HG02943 (cell line): ENCODE results near the gene SMTN.

Experiments used
- ATAC-seq: cut with Tn5 transposase; IDR thresholded peaks from one replicate; pipeline ENCODE4 v1.9.1; 2021; ENCODE audit warnings: mild to moderate bottlenecking, low read depth, moderate library complexity; ENCODE audit not compliant: unreplicated experiment

The SMTN gene

DNA sequence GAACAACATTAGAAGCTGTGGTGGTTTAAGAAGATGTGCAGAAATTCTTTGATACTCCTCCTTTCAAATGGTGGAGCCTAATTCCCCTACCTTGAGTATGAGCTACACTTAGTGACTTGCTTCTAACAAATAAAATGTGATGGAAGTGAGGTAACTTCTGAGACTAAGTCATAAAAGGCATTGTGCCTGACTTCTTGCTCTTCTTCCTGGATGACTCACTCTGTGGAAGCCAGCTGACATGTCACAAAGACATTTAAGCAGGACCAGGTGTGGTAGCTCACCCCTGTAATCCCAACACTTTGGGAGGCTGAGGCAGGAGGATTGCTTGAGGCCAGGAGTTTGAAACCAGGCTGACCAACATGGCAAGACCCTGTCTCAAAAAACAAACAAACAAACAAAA lies 63.1 kb downstream of the SMTN start:
- ATAC-seq = no peak

DNA sequence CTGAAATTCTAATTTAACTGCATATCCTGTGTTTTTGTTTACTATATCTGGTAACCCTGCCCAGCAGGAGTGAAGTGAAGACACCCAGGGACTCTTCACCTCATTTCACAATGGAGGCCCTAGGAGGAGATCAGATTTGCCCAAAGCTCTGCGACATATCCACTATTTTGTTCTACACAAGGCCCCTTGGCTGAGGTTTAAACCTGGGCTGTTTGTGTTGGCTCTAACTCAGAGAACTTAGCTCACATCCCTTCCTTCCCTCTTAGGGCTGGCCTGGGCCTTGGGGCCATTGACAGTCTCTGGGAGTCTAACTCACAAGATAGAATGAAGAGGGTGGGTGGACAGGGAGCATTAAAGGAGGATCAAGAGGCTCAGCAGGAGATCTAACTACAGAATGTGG lies 67.4 kb downstream of the SMTN start:
- ATAC-seq = no peak

DNA sequence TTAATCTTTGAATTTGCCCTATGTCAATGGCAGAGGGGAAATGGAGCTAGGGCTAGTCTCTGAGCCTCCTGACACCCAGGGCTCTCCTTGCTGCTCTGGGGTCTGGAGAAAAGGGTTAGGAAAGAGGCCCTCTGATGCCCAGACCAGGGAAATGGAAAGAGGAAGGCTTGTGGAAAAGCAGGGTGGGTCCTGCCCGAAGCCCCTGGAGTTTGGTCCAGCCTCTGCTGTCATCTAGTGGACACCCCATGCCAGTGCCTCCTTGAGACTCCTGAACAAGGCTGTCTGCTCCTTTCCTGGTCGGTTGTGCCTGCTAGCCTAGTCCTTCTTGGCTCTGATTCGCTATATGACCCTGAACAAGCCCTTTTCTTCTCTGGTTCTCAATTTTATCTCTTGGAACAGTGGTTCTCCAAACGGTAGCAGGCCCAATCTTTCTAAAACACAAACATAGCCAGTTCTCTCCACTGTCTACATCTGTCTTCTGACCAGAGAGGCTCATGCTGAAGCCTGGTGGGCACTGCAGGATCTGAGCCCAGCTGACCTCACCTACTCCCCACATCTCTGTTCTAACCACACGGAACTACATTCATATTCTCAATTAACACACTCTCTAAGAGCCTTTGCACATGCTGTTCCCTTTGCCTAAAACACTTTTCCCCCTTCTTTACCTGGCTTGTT lies 68.0 kb downstream of the SMTN start:
- no peak for ATAC-seq

DNA sequence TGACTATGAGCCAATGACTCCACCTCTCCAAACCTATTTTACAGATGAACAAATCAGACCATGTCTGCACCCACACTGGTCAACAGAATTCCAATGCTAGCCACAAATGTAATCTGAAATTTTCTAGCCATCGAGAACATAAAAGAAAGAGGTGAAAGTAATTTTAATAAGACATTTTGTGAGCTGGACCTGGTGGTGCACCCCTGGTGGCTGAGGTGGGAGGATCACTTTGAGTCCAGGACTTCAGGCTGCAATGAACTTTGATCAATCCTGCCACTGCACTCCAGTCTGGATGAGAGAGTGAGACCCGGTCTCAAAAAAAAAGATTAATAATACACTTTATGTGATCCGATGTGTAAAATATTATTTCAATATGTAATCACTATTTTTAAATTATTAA lies 69.5 kb downstream of the SMTN start:
- ATAC-seq = no peak

DNA sequence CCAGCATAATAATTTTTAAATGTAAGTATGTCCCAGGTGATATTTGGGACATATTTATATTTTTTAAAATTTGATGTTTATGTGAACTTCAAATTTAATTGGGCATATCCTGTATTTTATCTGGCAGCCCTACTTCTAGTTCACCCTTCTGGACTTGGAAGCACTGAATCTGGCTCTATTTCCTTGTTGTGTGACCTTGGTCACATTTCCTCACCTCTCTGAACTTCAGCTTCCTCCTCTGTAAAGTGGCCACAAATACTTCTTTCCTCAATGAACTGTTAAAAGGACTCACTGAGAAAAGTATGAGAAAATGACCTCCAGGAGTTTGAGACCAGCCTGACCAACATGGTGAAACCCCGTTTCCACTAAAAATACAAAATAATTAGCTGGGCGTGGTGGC lies 70.8 kb downstream of the SMTN start:
- ATAC-seq = no peak

DNA sequence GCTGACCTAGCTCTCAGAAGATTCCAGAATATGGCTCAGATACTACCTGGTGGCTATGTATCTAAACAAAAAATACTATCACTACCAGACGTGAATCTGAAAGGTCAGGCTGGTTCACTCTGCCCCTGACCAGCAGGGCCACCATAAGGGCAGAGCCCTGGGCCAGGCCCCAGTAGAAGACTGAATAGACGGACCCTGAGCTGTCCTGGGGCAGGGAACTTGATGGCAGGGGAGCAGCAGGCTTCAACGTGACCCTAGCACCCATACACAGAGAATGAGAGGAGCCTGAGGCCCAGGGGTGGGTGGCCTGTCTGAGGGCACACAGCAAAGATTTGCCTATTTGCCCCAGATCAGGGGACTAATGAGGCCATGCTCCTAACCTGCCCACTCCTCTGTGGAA lies 72.2 kb downstream of the SMTN start:
- no peak for ATAC-seq
